ENCODE measurements around the gene SCN2A.
"Not testable (repeated sequence)": the region's sequence is repeated elsewhere in the genome, so short reads cannot be mapped to it uniquely, and the experiment has no call there.

Gene SCN2A

DNA sequence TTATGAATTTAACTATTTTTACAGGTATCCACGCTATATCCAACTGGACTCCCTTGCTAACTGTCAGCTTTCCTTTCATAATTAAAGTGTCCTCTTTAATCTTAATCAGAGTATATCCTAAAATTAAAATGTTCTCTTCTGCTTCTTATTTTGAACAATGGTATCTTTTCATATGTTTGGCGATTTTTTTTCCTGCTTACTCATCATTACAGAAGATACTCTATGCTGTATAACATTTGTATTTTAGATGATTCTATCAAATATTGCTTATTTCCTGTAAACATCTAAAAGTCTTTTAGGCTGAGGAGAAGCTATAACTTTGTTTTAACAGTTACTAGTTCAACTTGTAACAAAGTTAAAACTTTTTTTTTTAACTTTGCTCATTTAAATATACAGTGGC lies 17.4 kb downstream of the SCN2A start:
- no peak for DNase-seq

DNA sequence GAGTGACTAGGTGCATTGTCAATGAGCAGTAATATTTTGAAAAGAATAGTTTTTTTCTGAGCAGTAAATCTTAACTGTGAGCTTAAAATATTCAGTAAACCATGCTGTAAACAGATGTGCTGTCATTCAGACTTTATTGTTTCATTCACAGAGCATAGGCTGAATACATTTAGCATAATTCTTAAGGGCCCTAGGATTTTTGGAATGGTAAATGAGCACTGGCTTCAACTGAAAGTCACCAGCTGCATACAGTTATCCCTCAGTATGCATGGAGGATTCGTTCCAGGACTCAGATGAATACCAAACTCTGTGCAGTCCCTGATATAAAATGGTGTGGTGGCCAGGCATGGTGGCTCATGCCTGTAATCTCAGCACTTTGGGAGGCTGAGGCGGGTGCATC lies 21.1 kb downstream of the SCN2A start:
- DNase-seq, result not testable (repeated sequence)

DNA sequence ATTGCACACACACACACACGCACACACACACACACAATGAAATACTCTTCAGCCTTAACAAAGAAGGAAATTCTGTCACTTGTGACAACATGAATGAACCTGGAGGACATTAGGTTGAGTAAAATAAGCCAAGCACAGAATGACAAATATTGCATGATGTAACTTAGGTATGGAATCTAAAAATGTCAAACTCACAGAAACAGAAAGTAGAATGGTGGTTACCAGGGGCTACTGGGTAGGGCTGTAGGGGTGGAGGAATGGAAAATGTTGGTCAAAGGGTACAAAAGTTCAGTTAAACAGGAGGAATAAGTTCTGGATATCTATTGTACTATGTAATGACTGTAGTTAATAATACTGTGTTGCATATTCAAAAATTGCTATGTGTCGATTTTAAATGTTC lies 29.5 kb downstream of the SCN2A start:
- no peak for DNase-seq

DNA sequence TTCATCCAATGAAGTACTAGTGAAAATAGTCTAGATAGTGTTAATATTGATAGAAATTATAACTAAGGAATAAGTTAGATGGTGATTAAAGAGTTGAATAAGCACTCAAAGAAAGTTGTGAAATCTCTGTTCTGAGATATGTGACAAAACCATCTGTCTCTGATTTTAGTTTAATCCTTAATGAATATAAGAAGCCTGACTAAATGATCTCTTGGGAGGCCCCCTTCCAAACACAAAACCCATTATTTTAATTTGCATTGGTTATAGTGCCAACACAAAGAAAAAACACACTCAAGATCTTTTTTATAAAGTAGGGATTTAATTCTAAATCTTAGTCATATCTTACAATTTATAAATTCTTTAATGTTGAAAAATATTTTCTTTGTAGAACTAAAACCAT lies 34.0 kb downstream of the SCN2A start:
- DNase-seq, result no peak

DNA sequence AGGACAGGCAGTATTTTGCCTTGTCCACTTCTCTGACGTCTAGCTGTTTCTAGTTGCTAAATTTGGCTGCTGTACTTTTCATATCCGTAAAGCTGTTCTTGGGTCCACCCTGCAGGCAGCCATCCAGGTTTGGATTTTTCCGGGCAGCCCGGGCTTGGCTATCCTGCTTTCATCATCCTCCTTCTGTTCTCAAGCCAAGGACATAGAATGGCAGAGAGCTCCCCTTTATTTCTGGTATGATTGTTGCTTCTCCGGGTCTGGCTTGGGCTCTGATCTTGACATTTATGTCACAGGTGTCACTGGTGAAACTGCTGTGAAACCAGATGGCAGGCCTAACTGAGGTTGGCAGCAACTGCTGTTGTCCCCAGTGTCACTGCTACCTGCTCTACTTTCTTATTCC lies 35.5 kb downstream of the SCN2A start:
- no peak for DNase-seq

DNA sequence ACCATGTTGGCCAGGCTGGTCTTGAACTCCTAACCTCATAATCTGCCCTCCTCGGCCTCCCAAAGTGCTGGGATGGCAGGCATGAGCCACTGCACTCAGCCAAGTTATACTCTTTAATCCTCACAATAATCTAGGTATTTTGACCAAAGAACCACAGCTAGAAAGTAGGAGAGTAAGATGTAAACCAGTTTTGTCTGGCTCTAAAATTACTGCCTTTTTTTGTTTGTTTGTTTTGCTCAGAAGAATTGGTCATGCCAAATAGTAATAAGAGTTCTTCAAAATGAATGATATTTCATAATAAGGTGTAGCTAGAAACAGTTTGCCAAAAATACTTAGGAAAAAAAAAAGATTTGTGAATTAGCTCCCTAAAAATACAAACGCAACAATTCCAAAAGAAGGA lies 36.7 kb downstream of the SCN2A start:
- DNase-seq, result no peak

DNA sequence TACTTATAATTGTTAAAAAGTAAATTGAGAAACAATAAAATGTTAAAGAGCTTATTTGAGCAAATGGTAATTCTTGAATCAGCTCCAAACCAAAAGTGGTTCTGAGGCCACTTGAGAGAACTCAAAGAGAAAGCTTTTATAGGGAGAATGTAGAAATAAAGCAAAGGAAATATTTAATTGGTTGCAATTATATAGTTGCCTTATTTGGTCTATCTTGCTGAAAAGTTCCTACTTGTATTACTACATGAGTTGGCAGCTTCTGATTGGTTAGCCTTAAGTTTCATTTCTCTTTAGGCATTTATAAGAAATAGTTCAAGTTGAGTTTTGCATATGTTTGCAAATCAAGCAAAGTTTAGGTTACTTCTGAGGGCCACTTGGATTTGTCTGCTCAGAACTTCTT lies 38.1 kb downstream of the SCN2A start:
- no peak for DNase-seq

DNA sequence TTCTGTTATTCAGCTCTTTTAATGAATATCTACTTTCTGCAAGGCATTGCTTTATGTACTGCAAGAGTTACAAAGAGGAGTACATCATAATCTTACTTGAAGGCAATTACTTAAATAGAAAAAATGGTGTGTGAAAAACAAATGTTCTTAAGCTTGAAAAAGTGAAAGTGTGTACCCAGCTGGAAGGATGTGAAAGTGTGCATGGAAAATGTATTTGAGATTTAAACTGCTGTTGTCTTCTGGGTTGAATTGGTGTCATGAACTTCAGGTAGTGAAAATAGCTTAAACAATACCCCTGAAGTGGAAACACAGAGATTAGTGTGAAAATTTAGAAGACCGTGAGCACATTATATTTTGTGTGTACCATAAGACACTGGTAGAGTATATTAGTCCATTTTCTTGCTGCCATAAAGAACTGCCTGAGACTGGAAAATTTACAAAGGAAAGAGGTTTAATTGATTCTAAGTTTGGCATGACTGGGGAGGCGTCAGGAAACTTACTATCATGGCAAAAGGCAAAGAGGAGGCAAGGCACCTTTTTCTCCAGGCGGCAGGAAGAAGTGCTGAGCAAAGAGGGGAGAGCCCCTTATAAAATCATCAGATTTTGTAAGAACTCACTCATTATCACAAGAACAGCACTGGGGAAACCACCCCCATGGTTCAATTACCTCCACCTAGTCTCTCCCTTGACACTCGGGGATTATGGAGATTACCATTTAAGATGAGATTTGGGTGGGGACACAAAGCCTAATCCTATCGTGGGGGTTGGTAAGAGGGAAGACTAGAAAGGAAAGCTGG lies 38.8 kb downstream of the SCN2A start:
- DNase-seq, result no peak

DNA sequence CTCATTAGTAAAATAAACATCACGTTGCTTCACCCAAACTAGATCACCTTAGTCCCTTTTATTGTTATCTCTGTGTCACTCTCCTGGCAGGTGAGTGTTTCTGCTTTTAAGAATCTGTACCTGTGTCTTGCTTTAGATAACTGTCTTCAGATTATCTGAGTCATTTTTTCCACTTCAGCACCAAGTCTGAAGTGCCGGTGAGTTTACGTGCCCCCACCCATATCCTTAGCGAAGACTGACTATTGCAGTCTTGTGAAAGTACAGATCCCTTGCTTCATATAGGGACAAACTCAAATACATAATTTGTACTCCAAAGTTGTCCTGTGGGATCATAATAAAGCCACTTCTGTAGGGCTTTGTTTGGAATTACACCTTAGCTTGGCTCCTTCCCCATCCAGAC lies 41.1 kb downstream of the SCN2A start:
- no peak for DNase-seq

DNA sequence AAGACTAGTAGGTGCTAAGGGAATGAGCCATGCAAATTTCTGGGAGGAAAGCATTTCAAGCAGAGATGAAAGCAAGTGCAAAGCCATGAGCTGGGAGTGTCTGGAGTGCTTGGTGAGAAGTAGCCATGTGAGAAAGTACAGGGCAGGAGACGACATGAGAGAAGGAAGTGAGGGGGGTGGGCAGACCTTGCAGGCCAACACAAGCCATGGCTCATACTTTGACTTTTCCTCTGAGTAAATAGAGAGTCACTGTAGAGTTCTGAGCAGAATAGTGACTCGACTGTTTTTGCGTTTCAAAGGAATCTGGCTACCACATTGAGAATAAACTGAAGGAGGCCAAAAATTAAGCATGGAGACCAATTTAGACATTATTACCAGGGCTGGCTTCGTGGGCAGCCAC lies 42.2 kb downstream of the SCN2A start:
- DNase-seq, result no peak

DNA sequence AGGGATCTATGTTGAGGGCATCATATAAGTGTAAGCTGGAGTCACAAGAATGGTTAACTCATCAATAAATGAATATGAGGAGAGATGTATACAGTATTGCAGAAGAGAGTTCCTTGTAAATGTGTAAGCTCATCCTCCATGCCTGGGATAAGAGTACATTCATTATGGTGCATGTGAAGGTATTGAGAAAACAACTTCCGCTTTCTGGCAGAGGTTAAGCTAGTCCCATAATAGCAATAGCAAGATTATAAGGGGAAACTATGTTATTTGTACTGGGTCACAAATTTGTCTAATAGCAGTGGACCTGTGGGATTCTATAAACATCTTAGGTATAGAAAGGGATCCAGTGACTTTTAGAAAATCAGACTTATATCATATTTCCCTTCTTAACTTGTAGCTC lies 44.1 kb downstream of the SCN2A start:
- DNase-seq, result no peak

DNA sequence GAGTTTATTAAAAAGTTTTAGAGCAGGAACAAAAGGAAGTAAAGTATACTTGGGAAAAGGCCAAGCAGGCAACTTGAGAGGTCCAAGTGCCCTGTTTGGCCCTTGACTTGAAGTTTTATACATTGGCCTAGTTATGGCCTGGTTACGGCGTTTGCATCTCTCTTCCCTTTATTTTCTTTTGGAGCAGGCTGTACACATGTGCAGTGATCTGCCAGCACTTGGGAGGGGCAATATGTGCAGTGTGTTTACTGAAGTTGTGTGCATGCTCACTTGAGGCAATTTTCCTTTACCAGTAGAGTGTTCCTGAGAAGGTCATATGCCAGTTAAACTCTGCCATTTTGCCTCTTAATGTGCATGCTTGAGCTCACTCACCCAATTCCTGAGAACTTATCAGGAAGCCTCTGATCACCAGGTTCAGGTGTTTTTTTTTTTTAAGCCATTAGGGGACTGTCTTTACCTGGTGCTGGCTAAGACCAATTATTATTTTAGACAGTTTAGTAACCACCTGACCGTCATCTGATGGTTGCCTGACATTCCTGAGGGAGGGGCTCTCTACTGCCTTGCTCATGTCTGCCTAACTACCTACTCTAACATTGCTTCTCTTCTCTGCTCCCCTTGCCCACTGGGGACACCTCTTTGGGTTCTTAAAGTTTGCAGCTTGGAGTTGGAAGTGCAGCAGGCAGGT lies 48.0 kb downstream of the SCN2A start:
- DNase-seq, result no peak

DNA sequence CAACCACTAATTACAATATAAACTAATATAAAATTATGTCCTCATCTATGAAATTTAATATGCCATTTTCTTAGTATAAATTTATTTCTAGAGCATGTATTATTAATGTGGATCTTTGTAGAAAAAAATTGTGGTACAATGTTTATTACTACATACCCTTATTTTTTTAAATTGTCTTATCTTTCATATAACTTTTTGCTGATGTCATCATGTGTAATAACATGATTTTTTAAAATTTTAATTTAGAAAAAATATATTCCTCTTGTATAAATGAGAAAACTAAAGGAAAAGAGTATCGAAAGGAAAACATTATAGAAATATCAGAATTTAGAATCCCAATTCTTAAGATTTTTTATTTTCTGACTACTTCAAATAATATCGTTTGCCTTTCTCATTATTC lies 49.9 kb downstream of the SCN2A start:
- DNase-seq, result no peak

DNA sequence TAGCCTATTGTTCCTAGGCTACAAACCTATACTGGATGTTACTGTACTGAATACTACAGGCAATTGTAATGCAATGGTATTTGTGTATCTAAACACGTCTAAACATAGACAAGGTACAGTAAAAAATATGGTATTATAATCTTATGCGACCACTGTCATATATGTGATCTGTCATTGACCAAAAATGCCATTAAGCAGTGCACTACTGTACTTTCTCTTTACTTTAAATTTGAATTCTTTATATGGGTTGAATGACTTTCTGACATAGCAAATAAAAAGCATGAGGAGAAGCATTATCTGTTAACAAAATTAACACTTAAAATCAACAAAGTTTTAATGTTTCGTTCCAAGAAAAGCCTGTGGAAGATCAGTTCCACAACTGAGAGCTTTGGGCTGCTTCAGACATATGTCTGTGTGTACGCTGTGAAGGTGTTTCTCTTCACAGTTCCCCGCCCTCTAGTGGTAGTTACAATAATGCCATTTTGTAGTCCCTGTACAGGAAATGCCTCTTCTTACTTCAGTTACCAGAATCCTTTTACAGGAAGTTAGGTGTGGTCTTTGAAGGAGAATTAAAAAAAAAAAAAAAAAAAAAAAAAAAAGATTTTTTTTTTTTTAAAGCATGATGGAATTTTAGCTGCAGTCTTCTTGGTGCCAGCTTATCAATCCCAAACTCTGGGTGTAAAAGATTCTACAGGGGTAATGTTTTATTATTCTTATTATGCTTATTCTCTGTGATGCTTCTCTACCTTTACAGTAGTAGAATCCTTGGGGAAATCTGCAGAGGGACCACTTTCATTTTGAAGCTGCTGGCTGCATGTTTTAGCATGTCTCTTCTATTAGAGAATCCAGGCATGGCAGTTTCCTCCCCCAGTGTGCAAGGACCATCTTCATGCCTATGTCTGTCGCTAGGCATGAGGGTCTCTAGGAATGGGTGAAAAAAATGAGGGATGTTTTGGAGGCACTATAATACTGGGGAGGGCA lies 54.5 kb downstream of the SCN2A start:
- peak; percentile 86 for DNase-seq

DNA sequence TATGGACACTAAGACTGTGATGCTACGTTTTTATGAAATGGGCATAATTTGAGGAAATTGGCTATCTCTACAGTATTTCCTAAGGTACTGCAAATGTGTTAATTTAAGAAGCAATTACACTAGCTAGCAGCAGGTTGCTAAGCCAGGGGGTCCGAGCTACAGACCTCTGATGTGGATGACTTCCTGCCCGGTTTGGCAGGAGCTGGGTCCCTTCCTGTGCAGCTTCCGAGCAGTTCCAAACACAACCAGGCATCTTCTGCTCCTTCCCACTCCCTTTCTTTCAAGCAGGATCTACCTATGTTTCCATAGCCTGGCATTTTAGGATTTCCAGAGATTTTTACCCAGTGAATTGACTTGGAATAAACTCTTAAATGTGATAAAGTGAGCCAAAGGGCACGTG lies 55.7 kb downstream of the SCN2A start:
- DNase-seq, result no peak

DNA sequence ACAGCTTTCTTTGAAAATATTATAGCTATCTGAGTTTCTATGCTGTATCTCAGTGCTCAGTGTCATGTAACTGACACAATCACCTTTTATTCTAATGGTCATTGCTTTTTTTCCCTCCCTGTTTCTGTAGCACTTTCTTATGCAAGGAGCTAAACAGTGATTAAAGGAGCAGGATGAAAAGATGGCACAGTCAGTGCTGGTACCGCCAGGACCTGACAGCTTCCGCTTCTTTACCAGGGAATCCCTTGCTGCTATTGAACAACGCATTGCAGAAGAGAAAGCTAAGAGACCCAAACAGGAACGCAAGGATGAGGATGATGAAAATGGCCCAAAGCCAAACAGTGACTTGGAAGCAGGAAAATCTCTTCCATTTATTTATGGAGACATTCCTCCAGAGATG lies 56.4 kb downstream of the SCN2A start:
- DNase-seq, result no peak

DNA sequence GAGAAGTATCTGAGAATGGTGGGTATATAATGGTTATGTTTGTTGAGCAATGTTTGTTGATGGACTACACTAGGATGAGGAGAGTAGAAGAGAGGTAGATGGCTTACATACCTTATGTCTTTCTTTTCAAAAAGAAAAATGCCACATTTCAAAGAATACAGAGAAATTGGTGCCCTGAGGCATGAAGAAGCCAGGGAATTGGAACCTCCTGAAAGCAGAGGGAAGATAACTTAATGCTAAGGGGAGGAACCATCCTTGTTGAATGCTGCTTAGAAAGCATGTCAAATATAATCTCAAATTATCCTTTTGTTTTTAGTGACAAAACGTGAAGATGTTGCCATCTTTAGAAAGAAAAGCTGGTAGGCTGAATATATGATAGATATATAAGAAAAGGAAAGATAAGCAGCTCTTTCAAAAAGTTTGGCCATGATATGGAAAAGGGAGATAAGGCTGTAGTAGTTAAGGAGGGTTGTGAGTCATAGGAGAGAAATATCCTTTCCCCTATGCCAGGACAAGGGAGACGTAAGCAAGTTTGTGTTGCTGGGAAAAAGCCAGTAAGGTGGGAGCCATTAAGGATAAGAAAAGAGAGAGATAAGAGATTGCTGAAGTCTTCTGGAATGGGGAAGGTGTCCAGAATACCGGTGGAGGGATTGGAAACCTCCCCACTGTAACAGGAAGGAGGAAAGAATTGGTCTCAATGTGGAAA lies 66.3 kb downstream of the SCN2A start:
- no peak for DNase-seq

DNA sequence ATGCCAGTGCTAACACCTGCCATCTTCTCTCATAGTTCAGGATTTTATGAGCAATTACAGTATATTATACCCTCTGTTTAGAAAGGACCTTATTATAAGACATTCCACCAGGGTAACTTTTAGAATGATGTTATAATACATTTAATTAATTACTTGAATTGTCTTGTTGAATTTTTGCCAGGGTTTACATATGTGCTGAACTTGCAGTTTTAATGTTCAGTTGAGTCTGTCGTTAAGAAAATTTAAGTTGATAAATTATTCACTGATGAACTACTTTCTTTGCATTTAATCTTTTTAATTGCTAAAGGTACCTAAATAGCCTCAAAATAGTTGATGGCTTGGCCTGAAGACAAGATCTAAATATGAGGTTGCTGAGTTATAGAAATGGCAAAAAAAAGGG lies 68.1 kb downstream of the SCN2A start:
- DNase-seq, result no peak

DNA sequence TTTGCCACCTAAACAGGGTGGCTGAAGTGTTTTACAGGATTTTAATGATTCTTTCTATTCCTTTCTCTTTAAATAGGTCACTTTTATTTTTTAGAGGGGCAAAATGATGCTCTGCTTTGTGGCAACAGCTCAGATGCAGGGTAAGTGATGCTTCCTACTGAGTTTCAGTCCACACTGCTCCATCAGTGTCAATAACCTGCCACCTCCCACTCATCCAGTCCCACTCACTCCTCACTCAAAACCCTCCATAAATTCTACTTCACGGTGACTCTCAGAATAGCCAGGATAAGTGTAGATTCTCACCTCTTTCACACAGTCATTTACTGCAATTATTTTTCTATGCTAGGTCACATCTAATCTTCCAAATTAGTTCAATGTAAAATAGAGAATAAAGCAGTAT lies 72.7 kb downstream of the SCN2A start:
- no peak for DNase-seq

DNA sequence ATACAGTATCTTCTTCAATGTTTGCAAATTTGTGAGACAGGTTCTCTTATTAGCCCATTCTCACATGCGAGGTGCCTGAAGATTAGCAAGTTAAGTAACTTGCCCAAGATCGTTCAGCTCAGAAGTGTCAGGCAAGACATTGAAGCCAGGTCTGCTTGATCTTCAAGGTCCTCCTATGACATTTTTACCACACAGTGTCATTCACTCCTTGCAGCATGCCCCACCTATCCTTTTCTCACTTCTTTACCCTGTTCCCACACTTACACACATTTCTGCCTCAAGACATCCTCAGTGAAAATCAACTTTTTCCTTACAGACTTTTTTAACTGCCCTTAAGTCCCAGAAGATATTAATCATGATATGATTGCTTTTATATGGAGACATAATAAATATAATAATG lies 73.8 kb downstream of the SCN2A start:
- DNase-seq, result no peak

DNA sequence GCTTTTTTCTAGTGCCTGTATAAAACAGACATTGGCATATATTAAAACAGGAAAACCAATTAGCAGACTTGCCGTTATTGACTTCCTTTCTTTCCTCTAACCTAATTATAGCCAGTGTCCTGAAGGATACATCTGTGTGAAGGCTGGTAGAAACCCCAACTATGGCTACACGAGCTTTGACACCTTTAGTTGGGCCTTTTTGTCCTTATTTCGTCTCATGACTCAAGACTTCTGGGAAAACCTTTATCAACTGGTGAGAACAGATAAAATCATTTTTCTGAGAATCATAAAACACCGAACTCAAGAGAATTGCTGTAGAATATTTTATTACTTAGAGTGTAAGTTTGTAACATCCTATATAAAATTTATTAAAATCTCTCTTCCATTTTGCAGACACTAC lies 74.3 kb downstream of the SCN2A start:
- no peak for DNase-seq

DNA sequence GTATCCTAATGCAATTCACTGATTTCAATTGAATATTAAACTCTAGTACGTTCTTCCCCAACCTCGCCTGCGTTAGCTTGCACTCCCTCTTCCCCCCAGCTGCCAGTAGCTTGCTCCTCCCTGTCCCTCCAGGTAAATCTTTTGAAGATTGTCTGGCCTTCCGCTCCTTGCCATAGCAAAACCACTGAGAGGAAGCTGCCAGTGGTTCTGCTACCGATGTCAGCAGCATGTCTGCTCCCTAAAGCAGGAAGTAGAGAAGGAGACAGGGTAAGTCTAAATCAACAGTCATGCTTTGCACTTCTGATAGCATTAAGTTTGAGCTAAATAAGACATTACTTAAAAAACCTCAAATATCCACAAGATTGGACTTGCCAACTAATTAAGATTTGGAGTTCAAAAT lies 89.1 kb downstream of the SCN2A start:
- peak; percentile 14 for DNase-seq

DNA sequence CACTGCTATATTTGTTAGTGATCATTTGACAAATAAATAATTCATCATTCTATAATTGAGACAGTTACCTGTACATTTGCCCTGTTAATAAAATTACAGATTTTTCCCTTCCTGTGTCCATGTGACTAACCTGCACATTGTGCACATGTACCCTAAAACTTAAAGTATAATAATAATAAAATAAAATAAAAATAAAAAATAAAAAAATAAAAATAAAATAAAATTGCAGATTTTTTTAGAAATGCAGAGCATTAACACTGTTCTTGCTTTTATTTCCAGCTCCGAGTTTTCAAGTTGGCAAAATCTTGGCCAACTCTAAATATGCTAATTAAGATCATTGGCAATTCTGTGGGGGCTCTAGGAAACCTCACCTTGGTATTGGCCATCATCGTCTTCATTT lies 105.1 kb downstream of the SCN2A start:
- not testable (repeated sequence) for DNase-seq
